ENCODE results near the gene TMEM52B.
A peak's percentile ranks its signal among the peaks of the same experiment; 100 is the strongest.
"Not testable (repeated sequence)": the region's sequence is repeated elsewhere in the genome, so short reads cannot be mapped to it uniquely, and the experiment has no call there.

Gene TMEM52B

GRCh38 chr12:10171973-10172728, 6.7 kb upstream of the TMEM52B start, which contains the start of gene OLR1:
TSS of gene OLR1 (minus strand) at chr12:10172132. CDS start at chr12:10172077, 55 bp downstream.
- DNase-seq = no peak

- DNase-seq = no peak
These were observed 3.7 kb upstream of the TMEM52B start for GRCh38 chr12:10174986-10175614.

GRCh38 chr12:10175846-10176636, 2.8 kb upstream of the TMEM52B start:
- no peak for DNase-seq

- DNase-seq = no peak
These were observed 947 bp downstream of the TMEM52B start for GRCh38 chr12:10179776-10180181.

GRCh38 chr12:10182354-10183049, 3.7 kb downstream of the TMEM52B start:
- DNase-seq = no peak

- no peak for DNase-seq
These were observed 5.5 kb downstream of the TMEM52B start for GRCh38 chr12:10184261-10184843.

- peak; percentile 3 for DNase-seq
These were observed 7.5 kb downstream of the TMEM52B start for GRCh38 chr12:10186299-10186698.

- DNase-seq = not testable (repeated sequence)
These were observed 8.1 kb downstream of the TMEM52B start for GRCh38 chr12:10186958-10187357.

GRCh38 chr12:10189653-10190052, 10.8 kb downstream of the TMEM52B start:
- no peak for DNase-seq

- peak; percentile 63 for DNase-seq
These were observed 11.9 kb downstream of the TMEM52B start for GRCh38 chr12:10190558-10191388.

GRCh38 chr12:10191865-10192264, 13.0 kb downstream of the TMEM52B start:
- no peak for DNase-seq

GRCh38 chr12:10194160-10194670, 15.4 kb downstream of the TMEM52B start:
- no peak for DNase-seq

GRCh38 chr12:10196210-10196609, 17.4 kb downstream of the TMEM52B start:
- DNase-seq = no peak

GRCh38 chr12:10197879-10198278, 19.0 kb downstream of the TMEM52B start:
- no peak for DNase-seq

GRCh38 chr12:10204495-10204894, 25.7 kb downstream of the TMEM52B start:
- not testable (repeated sequence) for DNase-seq

GRCh38 chr12:10205220-10205807, 26.5 kb downstream of the TMEM52B start:
- DNase-seq = no peak

- no peak for DNase-seq
These were observed 28.3 kb downstream of the TMEM52B start for GRCh38 chr12:10207136-10207535.

GRCh38 chr12:10210225-10210624, 31.4 kb downstream of the TMEM52B start:
- no peak for DNase-seq

GRCh38 chr12:10211101-10211939, 32.5 kb downstream of the TMEM52B start:
- DNase-seq = no peak

Measured in CD4-positive, alpha-beta T cell treated with Interleukin-17A for 4 hours (primary cell).